ENCODE measurements around the gene BCAR1.

DNA sequence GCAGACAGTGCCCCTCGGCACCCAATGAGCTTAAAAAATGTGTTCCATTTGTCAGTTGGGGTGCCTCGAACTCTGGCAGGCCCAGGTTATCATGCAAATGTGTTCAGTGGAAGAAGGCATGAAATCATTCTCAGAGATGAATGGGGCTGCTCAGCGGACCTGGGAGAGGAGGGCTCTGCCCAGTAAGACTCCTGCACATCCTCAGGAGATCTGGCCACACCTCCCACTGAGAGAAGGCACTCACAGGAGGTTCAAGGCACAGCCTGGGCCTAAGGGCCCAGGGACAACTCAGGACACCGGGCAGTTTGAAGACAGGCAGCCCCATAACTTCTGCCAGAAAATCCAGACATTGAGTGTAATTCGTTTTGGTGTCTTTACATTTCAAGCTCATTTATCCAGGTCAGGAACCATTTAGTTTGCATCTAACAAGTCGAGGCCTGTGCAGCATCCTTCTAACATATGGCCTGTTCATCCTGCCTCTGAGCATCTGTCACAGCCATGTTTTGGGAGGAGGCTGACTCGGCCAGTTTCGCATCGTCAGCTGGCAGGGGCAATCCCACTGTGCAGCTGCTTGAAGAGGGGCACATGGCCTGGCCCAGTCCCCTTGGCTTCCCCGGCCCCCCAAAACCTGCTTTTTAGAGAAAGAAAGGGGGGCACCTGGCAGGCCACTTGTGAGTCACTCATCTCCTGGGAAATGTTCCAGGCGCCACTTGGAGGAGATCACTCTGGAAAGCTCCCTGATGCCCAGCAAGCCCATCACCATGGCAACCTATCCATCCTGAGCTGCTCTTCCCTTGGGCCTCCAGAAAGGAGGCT lies 31.2 kb upstream of the BCAR1 start:
- TF ChIP-seq FOXP2 (optimal IDR thresholded peaks at IDR 0.05; ENCODE audit: control extremely low read depth, extremely low read length, insufficient read depth) (no peak), EZH2 (IDR thresholded peaks at IDR 0.05) (no peak), POLR2AphosphoS5 (IDR thresholded peaks at IDR 0.05; ENCODE audit: borderline replicate concordance, low read depth, low read length) (no peak)
